ENCODE measurements around the gene WDR83.
"Not testable (repeated sequence)": the region's sequence is repeated elsewhere in the genome, so short reads cannot be mapped to it uniquely, and the experiment has no call there.

The WDR83 gene

DNA sequence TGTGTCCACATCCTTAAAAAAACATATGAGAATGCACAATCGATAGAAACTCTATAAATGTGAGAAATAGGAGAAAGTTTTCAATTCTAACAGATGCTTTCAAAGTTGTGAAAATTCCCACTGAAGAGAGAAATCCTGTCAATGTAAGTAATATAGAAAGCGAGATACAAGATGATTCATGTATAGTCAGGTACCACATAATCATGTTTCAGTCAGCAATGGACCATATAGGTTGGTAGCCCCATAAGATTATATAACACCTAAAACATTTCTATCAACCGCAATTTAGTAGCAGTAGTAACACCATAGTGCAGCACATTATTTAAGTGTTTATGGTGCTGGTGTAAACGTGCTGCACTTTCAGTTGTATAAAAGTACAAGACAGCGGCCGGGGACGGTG is 37.4 kb upstream of the WDR83 start:
- TF ChIP-seq, protein P1, sequence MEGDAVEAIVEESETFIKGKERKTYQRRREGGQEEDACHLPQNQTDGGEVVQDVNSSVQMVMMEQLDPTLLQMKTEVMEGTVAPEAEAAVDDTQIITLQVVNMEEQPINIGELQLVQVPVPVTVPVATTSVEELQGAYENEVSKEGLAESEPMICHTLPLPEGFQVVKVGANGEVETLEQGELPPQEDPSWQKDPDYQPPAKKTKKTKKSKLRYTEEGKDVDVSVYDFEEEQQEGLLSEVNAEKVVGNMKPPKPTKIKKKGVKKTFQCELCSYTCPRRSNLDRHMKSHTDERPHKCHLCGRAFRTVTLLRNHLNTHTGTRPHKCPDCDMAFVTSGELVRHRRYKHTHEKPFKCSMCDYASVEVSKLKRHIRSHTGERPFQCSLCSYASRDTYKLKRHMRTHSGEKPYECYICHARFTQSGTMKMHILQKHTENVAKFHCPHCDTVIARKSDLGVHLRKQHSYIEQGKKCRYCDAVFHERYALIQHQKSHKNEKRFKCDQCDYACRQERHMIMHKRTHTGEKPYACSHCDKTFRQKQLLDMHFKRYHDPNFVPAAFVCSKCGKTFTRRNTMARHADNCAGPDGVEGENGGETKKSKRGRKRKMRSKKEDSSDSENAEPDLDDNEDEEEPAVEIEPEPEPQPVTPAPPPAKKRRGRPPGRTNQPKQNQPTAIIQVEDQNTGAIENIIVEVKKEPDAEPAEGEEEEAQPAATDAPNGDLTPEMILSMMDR (IDR thresholded peaks at IDR 0.05; ENCODE audit: low read depth, low read length): no peak
- H3K4me3 ChIP-seq (replicated peaks in 1 of 2; ENCODE audit: low read depth in 2 of 2, low read length in 2 of 2): no peak overlapping the region
- DNase-seq (ENCODE audit: low read depth in 2 of 2): no peak

DNA sequence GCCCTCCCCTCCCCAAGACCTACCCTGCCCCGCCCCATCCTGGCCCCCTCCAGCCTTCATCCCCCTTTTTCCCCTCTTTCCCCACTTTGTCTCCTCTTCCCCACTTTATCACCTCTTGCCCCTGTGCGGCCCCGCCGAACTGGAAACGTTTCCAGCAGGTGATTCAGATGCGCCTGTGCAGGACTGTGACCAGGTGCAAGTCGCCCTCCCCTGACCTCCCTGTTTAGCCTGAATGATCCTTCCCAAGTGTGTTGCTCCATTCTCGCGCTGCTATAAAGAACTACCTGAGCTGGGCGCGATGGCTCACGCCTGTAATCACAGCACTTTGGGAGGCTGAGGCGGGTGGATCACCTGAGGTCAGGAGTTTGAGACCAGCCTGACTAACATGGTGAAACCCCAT is 30.0 kb upstream of the WDR83 start:
- no peak overlapping the region for H3K4me3 ChIP-seq (replicated peaks in 1 of 2; ENCODE audit: low read depth in 2 of 2, low read length in 2 of 2)
- TF ChIP-seq, protein P1 (IDR thresholded peaks at IDR 0.05; ENCODE audit: low read depth, low read length): no peak
- DNase-seq (ENCODE audit: low read depth in 2 of 2): no peak

DNA sequence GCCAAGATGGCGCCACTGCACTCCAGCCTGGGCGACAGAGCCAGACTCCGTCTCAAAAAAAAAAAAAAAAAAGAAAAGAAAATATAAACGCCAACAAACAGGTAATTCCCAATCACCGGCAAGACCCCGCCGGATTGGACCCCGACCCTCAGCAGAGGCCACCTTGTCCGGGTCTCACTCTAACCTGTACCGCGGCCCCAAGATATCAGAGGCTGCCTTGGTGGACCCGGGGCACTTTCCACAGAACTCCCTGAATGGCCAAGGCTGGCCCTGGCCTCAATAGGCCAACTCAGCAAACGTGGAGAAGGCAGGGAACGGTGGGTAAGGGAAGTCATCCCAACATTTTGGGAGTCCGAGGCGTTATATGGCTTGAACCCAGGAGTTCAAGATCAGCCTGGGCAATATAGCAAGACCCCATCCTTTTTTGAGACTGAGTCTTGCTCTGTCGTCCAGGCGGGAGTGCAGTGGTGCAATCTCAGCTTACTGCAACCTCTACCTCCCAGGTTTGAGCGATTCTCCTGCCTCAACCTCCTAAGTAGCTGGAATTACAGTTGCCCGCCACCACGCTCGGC is 27.9 kb upstream of the WDR83 start:
- no peak for DNase-seq (ENCODE audit: low read depth in 2 of 2)
- TF ChIP-seq, protein P1 (IDR thresholded peaks at IDR 0.05; ENCODE audit: low read depth, low read length): no peak
- H3K4me3 ChIP-seq (replicated peaks in 1 of 2; ENCODE audit: low read depth in 2 of 2, low read length in 2 of 2): no peak overlapping the region

DNA sequence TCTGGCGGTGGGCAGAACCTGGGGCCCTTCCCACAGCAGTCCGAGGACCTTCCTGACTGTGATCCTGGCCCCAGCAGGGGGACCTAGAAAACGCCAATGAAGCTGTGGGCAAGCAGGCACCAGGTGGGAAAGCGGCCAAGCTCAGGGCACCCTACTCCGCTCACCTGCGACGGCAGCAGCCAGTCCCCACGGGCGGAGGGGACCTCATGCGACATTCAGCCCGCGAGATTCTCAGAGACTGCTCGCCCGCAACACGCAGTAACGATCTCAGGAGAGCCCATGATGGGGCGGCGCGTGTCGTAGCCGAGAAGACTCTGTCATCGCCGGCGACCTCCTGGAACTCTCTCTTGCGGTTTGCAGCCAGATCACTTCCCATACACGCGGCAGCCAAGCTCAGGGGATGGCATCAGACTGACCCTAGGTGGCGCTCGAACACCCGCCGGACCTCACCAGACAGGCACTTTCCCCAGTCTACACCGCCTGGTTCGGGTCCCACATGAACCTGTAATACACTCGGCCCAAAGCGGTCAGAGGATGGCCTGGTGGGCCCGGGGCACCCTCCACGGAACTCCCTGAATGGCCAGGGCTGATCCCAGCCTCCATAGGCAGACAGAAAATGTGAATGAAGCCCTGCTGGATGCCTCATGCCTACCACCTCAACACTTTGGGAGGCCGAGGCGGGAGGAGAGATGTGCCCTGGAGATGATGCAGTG is 26.6 kb upstream of the WDR83 start:
- TF ChIP-seq, protein P1 (IDR thresholded peaks at IDR 0.05; ENCODE audit: low read depth, low read length): peak; percentile 84
- DNase-seq (ENCODE audit: low read depth in 2 of 2): peak; percentile 77 to 85
- H3K4me3 ChIP-seq (replicated peaks in 1 of 2; ENCODE audit: low read depth in 2 of 2, low read length in 2 of 2): peak overlapping the region; percentile 2 to 3

DNA sequence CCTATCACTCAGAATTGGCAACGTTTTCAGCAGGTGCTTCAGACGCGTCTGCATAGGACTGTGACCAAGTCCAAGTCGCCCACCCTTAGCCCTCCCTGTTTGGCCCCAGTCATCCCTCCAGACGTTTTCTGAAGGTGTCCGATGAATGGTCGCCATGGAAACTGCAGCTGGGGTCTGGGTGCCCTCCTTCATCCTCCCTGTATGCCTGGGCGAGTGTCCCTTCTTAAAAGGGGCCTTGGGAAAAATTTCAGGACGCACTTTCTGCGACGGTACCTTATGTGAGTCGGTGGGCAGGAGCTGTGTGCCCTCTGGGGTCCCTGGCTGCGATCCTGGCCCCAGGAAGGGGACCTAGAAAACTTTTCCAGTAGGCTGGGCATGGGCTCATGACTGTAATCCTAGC is 25.2 kb upstream of the WDR83 start:
- no peak overlapping the region for H3K4me3 ChIP-seq (replicated peaks in 1 of 2; ENCODE audit: low read depth in 2 of 2, low read length in 2 of 2)
- no peak for DNase-seq (ENCODE audit: low read depth in 2 of 2)
- TF ChIP-seq, protein P1 (IDR thresholded peaks at IDR 0.05; ENCODE audit: low read depth, low read length): no peak

DNA sequence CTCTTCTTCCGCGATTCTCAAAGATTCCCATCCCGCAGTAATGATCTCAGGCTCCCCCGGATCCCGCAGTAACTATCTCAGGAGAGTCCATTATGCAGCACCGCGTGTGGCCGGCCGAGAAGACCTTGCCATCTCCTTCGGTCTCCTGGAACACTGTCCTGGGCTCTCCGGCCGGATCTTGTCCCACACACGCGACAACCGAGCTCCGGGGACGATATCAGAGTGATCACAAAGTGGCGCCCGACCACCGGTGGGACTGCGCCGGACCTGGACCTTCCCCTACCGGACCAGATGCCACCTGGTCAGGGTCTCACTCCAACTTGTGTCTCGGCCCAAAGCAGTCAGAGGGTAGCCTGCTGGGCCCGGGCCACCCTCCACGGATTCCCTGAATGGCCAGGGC is 24.1 kb upstream of the WDR83 start:
- TF ChIP-seq, protein P1 (IDR thresholded peaks at IDR 0.05; ENCODE audit: low read depth, low read length): no peak
- H3K4me3 ChIP-seq (replicated peaks in 1 of 2; ENCODE audit: low read depth in 2 of 2, low read length in 2 of 2): no peak overlapping the region
- no peak for DNase-seq (ENCODE audit: low read depth in 2 of 2)

DNA sequence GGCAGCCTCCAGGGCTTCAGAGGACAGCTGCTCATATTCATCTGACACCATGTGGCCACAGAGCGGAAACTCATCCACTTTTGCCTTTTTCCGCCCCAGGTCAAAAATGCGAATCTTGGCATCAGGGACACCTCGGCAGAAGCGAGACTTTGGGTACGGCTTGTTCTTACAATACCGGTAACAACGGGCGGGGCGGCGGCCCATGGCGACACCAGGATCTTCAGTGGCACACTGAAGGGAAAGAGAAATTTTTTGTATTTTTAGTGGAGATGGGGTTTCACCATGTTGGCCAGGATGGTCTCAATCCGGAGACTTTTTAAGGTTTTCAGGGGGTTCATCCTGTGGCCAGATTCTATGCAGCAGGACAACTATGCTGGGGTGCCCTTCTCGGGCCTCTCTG is 22.9 kb upstream of the WDR83 start:
- DNase-seq (ENCODE audit: low read depth in 2 of 2); H3K4me3 ChIP-seq (replicated peaks in 1 of 2; ENCODE audit: low read depth in 2 of 2, low read length in 2 of 2): not testable (repeated sequence)

All from cardiac fibroblast (primary cell).